DMS53 treated with DMSO at 0.1 percent for 48 hours (cell line): ENCODE measurements around the gene PLEKHH2.
"Not testable (repeated sequence)": the region's sequence is repeated elsewhere in the genome, so short reads cannot be mapped to it uniquely, and the experiment has no call there.

Experiments used
- DNase-seq: peaks from one replicate; lab custom pipeline; 2025; ENCODE audit not compliant: unreplicated experiment; lab: John Stamatoyannopoulos, UW

PLEKHH2 gene

DNA sequence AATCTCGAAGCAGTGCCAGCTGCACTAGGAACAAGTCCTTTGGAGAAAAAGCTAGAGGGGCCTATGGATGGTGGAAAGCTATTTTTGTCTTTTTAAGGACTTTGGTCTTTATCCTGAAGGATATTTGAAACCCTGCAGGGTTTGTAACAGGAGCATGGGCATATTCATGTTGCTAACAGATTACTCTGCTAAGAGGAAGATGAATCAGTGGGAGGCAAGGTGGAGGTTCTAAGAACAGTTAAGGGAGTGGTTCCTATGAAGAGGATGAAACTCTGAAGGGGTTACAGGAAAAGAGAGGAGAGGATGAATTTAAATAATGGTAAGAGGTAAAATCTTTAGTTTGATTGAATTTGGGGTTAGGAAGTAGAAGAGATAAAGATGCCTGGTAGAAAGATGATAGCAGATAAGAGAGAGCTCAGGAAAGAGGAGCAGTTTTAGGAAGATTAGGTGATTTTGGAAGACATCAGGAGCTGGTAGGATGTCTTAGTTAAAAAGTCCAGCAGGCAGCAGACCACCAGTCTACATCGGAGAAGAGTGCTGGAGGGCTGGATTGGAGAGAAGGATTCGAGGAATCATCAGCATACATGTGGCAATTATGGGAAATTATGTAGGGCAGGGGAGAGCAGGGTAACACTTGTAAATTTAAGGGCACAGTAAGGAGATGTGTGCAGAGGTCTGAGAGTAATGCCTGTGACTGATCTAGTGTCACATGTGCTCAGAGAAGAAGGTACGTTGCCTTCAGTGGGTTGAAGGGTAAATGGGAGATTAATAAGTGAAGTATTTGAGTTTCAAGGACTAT lies 78.4 kb downstream of the PLEKHH2 start:
- DNase-seq: no peak

DNA sequence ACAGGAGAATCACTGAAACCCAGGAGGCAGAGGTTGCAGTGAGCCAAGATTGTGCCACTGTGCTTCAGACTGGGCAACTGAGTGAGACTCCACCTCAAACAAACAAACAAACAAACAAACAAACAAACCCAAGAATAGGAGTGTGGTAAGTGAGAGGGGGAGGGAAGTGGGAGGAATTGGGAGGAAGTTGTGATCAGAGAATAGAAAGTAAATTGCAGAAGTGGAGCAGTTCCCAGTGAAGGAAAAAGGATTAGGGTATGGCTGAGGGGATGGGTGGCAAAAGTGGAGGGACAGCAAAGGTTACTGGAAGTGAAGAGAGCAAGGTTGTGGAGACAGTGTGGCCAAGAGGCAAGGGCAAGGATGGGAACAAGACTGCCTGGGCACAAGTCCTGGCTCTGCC lies 80.3 kb downstream of the PLEKHH2 start:
- DNase-seq: no peak

DNA sequence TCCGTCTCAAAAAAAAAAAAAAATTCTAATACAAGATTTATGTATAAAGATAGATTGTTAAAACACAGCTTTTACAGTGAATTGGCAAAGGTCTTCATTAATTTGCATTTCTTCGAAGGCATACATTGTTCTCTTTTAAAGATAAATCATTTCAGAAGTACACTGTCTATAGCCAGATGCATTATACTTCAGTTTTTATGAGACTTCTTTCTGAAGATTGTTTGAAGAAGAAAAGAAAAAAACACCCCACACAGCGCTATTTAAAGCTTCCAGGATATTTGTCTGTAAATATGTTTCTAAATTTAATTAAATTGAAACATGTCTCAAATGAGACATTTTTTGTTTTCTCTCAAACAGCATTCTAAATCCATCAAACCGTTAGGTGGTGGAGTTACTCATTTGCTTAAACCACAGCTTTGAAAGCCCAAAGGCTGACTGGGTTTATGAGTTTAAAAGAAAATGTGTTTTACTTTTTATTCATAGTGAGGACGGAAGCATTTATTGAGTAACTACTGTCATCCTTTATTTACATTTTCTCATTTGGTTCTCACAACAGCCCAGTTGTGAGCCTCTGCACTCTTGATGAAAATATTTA lies 81.6 kb downstream of the PLEKHH2 start:
- DNase-seq: no peak

DNA sequence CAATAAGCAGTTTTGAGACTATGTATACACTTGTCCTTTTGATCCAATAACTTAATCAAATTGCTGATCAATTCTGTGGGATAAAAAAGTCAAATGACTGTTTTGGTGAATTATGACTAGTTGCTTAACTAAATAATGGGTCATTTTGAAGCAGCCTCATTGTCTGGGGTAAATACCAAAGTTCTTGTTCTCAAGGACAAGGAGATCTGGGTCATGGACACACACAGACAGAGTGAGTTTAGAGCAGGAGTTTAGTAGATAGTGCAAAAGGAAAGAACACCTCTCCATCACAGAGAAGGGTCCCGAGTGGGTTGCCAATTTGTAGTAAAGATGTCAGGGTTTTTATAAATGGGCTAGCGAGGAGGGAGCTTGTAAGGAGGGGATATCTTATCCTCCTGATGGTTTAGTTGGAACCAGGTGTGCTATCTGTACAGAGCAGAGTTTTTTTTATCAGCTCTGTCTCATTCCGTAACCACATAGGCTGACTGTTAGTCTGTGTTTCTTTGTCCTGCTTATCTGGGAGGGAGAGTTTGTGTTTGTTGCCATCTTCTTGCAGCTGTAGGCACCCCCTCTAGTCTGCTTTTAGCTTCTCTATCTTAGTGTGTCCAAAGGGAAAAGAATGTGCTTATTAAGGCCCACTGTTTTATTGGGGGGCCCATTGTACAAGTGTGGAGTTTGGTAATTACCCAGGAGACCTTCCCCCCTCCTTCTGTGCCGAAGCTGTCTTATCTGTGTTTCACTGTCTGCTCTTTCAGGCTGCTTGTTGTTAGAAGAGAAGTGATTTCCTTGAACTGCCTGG lies 87.9 kb downstream of the PLEKHH2 start:
- DNase-seq: no peak

DNA sequence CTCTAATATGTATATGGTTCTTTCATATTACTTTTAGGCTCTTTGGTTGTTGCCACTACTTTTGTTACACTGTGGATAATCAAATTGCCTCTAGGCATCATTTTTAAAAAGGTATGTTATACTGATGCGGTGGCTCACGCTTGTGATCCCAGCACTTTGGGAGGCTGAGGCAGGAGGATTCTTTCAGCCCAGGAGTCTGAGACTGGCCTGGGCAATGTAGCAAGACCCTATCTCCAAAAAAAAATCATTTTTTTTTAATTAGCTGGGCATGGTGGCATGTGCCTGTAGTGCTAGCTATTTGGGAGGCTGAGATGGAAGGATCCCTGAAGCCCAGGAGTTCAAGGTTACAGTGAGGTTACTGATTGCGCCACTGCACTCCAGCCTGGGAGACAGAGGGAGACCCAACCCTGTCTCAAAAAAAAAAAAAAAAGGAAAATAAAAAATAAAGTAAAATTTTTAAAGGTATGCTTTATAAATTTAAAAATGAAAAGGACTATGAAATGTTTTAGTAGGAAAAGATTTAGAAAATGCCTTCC lies 88.7 kb downstream of the PLEKHH2 start:
- DNase-seq: no peak

DNA sequence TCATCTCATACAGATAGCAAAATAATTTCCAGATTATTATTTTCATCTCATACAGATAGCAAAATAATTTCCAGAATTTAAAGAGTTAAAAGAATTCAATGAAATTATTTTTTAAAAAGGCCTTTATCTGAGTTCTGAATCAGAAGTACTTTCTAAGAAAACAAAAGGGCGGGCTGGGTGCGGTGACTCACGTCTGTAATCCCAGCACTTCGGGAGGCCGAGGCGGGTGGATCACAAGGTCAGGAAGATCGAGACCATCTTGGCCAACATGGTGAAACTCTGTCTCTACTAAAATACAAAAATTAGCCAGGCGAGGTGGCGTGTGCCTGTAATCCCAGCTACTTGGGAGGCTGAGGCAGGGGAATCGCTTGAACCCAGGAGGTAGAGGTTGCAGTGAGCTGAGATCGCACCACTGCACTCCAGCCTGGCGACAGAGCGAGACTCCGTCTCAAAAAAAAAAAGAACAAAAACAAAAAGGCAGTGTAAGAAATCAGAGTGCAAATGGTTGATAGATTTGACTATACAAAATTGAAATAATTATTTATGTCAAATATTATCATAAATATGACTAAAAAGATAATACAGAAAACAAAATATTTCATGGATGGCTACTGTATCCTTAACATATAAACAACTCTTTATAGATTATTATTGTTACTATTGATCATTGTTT lies 90.0 kb downstream of the PLEKHH2 start:
- not testable (repeated sequence) for DNase-seq

DNA sequence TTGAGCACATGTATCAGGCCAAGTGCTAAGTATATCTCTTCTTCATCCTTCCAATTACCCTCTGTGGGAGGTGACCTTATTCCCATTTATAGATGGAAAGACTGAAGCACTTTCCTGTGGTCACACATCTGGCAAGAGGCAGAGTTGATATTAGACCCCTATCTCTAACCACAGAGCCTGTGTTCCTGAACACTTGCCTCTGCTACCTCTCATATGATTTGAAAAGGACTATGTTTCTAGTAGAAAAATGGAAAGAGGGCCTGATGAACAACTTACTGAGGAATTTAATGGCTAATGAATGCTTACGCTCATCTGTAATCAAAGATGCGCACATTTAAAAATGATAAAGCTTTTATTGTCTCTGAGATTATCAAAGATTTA lies 90.6 kb downstream of the PLEKHH2 start:
- no peak for DNase-seq

DNA sequence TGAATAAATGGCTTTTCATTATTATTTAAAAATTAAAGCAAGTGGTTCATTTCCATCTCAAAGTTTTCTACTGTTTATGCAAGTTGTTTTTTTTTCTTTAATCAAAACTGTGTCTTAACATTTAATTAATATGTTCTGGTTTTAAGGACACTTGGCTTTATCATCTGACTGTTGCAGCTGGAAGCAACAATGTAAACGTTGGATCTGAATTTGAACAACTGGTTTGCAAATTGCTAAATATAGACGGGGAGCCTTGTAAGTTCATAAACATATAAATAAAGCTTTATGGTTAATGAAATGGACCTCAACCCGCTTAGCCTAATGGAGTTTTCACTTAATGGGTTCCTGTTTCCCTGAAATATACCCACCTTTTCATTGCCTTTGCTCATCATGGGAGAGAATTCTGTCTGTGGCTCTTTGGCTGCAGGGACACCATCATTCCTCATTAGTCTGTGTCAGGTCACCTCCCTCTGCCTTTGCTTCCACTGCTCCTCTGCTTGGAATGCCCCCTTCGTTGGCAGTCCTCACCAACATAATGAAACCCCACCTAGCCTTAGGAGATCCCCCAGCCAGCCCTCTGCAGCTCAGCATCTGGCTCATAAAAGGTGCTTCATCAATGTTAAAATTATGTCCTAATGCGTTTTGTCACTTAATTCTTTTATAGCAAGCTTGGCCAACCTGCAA lies 92.6 kb downstream of the PLEKHH2 start:
- no peak for DNase-seq

DNA sequence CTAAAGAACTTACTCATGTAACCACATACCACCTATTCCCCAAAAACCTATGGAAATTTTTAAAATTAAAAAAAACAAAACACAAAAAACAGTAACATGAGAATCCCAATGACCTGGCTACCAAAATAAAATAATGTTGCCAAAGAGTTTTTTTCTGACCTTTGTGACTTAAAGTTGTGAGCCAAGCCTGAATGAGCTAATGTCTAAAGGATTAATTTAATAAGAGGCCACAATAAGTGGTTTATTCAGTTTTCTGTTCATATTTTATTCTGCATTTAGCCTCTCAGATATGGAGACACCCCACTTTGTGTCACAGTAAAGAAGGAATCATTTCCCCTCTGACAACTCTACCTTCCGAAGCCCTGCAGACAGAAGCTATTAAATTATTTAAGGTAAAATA lies 94.2 kb downstream of the PLEKHH2 start:
- DNase-seq: no peak

DNA sequence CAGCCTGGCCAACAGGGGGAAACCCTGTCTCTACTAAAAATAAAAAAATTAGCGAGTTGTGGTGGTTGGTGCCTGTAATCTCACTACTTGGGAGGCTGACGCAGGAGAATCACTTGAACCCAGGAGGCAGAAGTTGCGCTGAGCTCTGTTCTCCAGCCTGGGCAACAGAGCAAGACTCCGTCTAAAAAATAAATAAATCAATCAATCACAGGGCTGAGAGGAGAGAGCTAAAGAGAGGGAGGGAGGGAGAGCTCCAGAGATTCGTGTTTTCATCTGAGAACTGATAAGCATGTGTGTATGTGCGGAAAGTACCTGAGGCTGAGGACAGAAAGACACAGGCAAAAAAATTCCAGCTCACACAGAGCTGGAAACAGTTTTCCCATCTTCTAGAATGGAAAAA lies 99.6 kb downstream of the PLEKHH2 start:
- DNase-seq: no peak

DNA sequence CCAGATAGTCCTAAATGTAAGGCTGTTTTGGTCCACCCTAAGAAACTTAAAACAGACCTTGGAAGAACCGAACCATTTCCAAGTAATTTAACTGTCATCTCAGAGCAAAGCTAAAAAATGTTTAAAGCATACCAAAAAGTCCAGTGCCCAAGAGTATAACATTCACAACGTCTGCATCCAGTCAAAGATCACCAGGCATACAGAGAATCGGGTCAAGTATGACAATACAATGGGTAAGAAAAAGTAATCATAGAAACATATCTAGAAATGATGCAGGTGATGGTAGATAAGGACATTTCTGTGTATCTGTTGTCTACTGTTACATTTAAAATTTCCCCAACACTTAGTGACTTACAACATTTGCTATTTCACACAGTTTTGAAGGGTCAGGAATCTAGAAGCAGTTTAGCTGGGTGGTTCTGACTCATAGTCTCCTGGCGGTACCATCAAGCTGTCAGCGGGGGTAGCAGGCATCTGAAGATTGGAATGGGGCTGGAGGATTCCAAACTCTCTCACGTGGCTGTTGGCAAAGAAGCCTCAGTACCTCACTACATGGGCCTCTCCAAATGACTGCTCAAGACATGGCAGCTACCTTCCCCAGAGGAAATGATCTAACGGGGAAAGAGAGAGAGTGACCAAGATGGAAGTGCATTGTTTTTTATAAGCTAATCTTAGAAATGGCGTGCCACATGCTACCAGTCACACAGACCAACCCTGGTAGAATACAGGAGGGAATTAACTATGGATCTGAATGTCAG lies 100.2 kb downstream of the PLEKHH2 start:
- DNase-seq: no peak

DNA sequence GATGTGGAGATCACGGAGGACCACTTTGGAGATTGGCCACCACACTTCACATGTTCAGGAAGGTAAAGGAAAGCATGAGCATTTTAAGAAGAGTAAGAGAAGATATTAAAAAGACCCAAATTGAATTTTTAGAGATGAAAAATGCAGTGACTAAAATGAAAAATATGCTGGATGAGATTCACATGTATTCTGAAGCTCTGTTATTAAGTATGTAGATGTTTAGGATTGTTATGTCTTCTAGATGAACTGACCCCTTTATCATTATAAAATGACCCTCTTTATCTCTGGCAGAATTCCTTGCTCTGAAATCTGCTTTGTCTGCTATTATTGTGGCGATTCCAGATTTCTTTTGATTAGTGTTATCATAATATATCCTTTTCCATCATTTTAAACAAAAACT lies 100.8 kb downstream of the PLEKHH2 start:
- no peak for DNase-seq

DNA sequence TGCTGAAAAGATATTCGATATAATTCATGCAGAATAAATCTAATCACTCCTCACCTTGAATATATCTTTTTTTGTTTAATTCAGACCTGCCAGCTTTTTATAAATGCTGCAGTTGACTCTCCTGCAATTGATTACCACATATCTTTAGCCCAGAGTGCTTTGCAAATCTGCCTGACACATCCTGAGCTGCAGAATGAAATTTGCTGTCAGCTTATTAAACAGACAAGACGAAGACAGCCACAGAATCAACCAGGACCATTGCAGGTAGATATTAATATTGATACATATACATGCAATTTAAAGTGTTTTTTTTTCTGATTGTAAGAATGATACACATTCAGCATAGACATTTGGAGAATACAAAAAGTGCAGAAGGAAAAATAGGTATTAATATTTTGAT lies 101.2 kb downstream of the PLEKHH2 start:
- DNase-seq: no peak

DNA sequence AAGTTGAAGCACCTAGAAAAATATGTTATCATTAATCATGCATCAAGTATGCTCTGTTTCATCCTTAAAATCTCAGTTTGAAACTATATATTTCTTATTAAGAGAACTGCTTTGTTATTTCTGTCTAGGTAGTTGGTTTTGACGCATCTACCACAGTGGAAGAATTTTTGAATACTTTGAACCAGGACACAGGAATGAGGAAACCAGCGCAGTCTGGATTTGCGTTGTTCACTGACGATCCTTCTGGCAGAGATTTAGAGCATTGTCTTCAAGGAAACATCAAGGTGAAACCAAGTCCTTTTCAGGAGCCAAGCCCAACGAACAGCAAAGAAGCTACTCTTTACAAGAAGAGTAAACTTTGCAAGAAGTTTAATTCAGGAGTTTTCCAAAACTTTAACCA lies 106.6 kb downstream of the PLEKHH2 start:
- DNase-seq: no peak

DNA sequence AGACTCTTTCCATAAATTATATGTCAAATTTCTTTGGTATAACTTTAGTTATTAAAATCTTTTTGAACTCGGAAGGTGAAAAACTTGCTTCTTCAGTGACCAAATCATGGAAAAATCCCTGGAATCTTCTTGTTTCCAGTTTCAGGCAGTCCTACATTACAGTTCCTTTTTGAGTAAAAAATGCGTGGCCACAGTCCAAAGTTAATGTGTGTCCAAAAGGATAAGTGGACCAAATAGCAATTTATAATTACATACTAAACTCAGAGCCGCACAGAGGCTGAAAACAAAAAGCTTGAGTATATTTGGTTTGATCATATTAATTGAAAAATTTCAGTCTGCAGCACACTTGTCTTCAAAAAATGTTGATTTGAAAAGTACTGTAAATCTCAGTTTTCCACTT lies 108.4 kb downstream of the PLEKHH2 start:
- DNase-seq: no peak

DNA sequence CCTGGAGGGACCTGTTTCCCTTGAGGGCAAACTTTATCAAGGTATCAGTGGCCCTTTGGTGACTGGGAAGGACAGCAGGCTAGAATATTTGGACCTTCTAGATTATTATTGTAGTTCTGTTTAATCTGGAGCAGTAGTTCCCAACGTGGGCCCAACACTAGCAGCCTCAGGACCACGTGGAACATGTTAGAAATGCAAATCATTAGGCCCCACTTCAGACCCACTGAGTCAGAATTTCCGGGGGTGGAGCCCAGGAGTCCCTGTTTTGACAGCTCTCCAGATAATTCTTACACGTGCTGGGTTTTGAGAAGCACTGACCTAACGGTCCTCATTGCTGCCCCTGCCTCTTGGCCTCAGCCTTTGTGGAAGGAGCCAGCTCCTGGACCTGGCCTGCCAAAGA lies 111.3 kb downstream of the PLEKHH2 start:
- DNase-seq: no peak

DNA sequence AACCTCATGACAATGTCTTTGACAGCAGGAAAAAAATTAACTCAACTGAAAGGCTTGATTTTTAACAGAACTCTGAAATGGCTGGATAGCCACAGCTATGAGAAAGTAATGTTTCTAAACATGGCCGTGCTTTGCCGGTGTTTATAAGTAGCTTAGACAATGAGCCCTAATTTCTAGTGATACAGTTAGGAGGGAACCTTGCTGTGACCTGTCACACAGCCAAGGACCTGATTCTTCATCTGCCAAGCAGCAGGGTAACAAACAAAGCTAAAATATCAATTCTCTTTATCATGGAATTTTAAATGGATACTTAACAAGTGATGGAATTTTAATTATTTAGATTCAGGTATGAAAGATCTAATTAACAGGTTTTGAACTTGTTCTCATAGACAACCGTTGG lies 112.5 kb downstream of the PLEKHH2 start:
- no peak for DNase-seq

DNA sequence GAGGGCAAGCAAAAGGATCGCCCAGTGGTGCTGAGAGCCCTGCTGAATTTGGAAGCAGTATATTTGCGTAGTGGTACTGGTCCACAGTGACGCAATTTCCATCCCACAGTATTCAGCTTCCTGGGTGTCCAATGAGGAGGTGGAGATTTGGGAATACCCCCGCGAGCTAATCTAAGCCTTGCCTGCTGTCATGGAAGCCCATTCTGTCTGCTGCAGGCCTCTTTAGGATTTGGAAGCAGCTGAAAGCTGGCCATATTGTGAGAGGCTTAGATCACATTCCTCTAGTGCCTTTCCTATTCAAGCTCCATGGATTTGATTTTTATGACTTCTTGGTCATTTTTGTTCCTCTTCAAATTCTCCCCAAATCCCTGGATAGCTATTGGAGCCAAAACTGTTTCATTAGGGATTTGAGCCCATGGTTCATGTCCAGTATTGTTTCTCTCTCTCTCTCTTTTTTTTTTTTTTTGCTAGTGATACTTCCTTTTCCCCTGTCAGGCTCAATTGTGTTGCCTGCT lies 114.5 kb downstream of the PLEKHH2 start:
- no peak for DNase-seq

DNA sequence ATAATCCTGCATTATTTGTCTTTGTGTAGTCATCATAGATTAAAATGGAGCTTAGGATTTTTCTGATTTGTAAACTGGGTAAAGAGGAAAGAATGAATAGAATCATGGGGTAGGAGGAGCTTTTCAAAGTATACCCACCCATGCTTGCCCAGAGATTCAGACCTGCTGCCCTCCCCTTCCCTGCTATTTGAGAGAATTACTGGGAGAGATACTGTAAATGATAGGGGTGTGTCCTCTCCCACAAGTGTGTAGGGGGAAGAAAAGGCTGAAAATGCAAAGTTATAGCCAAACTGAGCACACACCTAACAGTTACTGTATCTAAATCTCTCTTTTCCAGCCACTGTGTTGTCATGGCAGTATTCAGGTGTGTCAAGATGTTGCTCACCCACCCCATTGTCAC lies 115.2 kb downstream of the PLEKHH2 start:
- DNase-seq: no peak

DNA sequence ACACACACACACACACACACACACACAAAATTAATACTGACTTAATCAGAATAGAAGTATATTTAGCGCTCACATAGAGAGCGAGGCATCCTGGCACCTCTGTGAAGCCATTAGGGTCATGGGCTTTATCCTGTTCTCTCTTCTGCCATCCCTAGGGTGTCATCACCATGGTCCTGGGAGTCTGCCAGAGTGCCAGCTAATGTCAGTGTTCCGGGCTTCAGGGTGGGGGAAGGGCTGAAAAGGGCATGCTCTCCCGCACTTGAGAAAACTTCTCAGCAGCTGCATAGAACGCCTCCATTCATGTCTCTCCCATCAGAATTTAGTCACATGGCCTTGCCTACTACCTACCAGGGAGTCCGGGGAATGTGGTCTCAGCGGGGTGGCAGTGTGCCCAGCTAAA lies 117.1 kb downstream of the PLEKHH2 start:
- DNase-seq: no peak
